OCI-LY7 (cell line): ENCODE measurements around the gene MUC20. TPM values are rescaled to one million over a fixed set of nuclear protein-coding genes. Genes with fewer than 3 reads are reported as not detected.

Experiments
- BruUV-seq: library from RNA; stranded (reverse); fragments of 400-500 nt; replicated peaks from 2 replicates; lab custom pipeline; 2021; lab: Mats Ljungman, UMichigan
- CTCF ChIA-PET: fragments of 300-600 bp; sonication (Branson Sonifier 250); formaldehyde crosslinking; loops from one replicate; lab custom pipeline; 2022; ENCODE audit warnings: antibody characterized with exemption; ENCODE audit not compliant: unreplicated experiment; lab: Charles Lee
- POLR2A ChIA-PET: fragments of 300-600 bp; sonication (Branson Sonifier 250); formaldehyde crosslinking; loops from one replicate; lab custom pipeline; 2022; ENCODE audit warnings: antibody characterized with exemption; lab: Charles Lee
- DNase-seq: peaks from one replicate; pipeline ENCODE4 v3.0.0-alpha.2; 2015; ENCODE audit warnings: low spot score
- H2AFZ ChIP-seq: fragments of 200-600 bp; sonication (generic), shearing (Covaris generic); 2 replicates; pipeline ENCODE4 v1.6.1; 2014; ENCODE audit warnings: mild to moderate bottlenecking, antibody characterized with exemption, low read length, moderate library complexity
- H3K27ac ChIP-seq: fragments of 200-600 bp; sonication (generic); 2 replicates; pipeline ENCODE4 v1.5.1; 2014; ENCODE audit warnings: mixed run types, low read depth, mild to moderate bottlenecking, moderate library complexity, low read length, inconsistent platforms; ENCODE audit not compliant: poor library complexity, severe bottlenecking
- H3K36me3 ChIP-seq: fragments of 200-600 bp; sonication (generic); 2 replicates; pipeline ENCODE4 v1.6.1; 2014; ENCODE audit warnings: mild to moderate bottlenecking, antibody characterized with exemption, low read length, moderate library complexity, mixed read lengths; ENCODE audit not compliant: insufficient read depth
- H3K4me1 ChIP-seq: fragments of 200-600 bp; sonication (generic); 2 replicates; pipeline ENCODE4 v1.5.1; 2014; ENCODE audit warnings: mild to moderate bottlenecking, low read length; ENCODE audit not compliant: insufficient read depth, poor library complexity, severe bottlenecking
- H3K4me2 ChIP-seq: fragments of 200-600 bp; sonication (generic); 2 replicates; pipeline ENCODE4 v1.6.1; 2014; ENCODE audit warnings: mild to moderate bottlenecking, low read length
- H3K4me3 ChIP-seq: fragments of 200-600 bp; sonication (generic); 2 replicates; pipeline ENCODE4 v1.5.1; 2014; ENCODE audit warnings: mild to moderate bottlenecking, low read depth, low read length; ENCODE audit not compliant: poor library complexity, severe bottlenecking
- H3K79me2 ChIP-seq: fragments of 200-600 bp; sonication (generic); 2 replicates; pipeline ENCODE4 v1.6.1; 2016; ENCODE audit warnings: low read depth, mild to moderate bottlenecking, low read length, moderate library complexity, mixed read lengths; ENCODE audit not compliant: insufficient read depth
- H3K9me2 ChIP-seq: fragments of 200-600 bp; sonication (generic); 2 replicates; pipeline ENCODE4 v1.6.1; 2016; ENCODE audit warnings: mild to moderate bottlenecking, low read length, mixed read lengths; ENCODE audit not compliant: insufficient read depth
- H3K9me3 ChIP-seq: fragments of 200-600 bp; sonication (generic); 2 replicates; pipeline ENCODE4 v1.6.1; 2014; ENCODE audit warnings: mild to moderate bottlenecking, mixed run types, low read length, mixed read lengths
- H4K20me1 ChIP-seq: fragments of 200-600 bp; sonication (generic); 2 replicates; pipeline ENCODE4 v1.6.1; 2014; ENCODE audit warnings: mild to moderate bottlenecking, antibody characterized with exemption, low read length, moderate library complexity, mixed read lengths; ENCODE audit not compliant: insufficient read depth
- EZH2phosphoT487 ChIP-seq: fragments of 200-600 bp; sonication (generic); IDR thresholded peaks from 2 replicates; pipeline ENCODE4 v1.6.1; 2018; ENCODE audit warnings: low read depth, borderline replicate concordance, mild to moderate bottlenecking, mixed run types, antibody characterized with exemption, low read length, moderate library complexity, mixed read lengths
- intact Hi-C: fragments of 100-400 bp; cut with micrococcal nuclease; formaldehyde crosslinking; loops from one replicate; pipeline ENCODE4 v1.10.0; 2022; ENCODE audit not compliant: unreplicated experiment
- total RNA-seq, 2 experiments: library from RNA; depleted of rRNA in 1 of 2; stranded (reverse); fragments of >200 nt in 1 of 2; shearing (Covaris generic) in 1 of 2; gene quantifications; 2 replicates each; pipeline ENCODE4 v1.2.3, GENCODE V29; 2014 to 2022
- TF ChIP-seq, protein P1 (sequence below): fragments of 200-600 bp; sonication (generic); conservative IDR thresholded peaks from 2 replicates; pipeline ENCODE4 v1.5.1; 2014; ENCODE audit warnings: mild to moderate bottlenecking, antibody characterized with exemption, low read length, moderate library complexity, mixed read lengths

Gene MUC20
- total RNA-seq, 2 experiments from 2014 or later: 0.40 to 1.1 TPM

DNA sequence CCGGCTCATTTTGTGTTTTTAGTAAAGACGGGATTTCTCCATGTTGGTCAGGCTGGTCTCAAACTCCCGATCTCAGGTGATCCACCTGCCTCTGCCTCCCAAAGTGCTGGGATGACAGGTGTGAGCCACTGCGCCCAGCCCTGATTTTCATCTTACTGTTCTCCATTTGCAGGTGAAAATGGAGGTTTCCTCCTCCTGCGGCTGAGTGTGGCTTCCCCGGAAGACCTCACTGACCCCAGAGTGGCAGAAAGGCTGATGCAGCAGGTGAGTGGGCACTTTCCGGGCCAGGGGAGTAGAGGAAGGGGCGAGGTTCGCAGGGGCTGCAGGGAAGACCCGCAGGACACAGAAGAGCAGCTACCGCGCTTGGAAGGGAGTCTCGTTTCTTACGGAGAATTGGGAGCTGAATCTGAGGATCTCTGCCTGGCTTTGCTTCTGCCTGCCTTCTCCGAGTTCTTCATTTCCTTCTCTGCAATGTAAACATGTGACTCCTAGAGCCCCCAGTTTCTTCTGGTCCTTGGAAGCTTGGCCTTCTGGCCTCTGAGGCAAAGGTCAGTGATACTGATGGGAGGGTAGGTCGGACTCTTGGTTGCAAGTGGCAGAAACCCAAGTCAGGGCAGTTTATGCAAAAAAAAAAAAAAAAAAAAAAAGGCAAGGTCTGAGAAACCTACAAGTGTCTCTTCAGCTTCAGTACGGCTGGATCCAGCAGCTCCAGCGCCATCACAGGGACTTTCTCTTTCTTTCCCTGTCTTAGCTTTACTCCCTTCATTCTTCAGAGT lies 8.9 kb downstream of the MUC20 start:
- Histone ChIP-seq H3K9me2 (no peaks in the 10 kb centered on the region), H4K20me1 (no peaks in the 10 kb centered on the region), H3K27ac (no peak overlapping the region), H3K79me2 (no peaks in the 10 kb centered on the region), H3K4me2 (no peak overlapping the region), H3K4me3 (no peak overlapping the region), H3K9me3 (no peaks in the 10 kb centered on the region), H2AFZ (no peak overlapping the region), H3K36me3 (no peaks in the 10 kb centered on the region), H3K4me1 (no peaks in the 10 kb centered on the region)
- CTCF ChIA-PET: no interaction called here
- intact Hi-C loops: no loop called here
- POLR2A ChIA-PET: interaction anchor here (0.6 to 0.7 kb wide), 3 partner anchors 30 to 168 kb away, joined by 3 read pairs; no protein-coding TSS in a partner anchor
- no peak for DNase-seq
- no peak for TF ChIP-seq EZH2phosphoT487
- TF ChIP-seq, protein P1, sequence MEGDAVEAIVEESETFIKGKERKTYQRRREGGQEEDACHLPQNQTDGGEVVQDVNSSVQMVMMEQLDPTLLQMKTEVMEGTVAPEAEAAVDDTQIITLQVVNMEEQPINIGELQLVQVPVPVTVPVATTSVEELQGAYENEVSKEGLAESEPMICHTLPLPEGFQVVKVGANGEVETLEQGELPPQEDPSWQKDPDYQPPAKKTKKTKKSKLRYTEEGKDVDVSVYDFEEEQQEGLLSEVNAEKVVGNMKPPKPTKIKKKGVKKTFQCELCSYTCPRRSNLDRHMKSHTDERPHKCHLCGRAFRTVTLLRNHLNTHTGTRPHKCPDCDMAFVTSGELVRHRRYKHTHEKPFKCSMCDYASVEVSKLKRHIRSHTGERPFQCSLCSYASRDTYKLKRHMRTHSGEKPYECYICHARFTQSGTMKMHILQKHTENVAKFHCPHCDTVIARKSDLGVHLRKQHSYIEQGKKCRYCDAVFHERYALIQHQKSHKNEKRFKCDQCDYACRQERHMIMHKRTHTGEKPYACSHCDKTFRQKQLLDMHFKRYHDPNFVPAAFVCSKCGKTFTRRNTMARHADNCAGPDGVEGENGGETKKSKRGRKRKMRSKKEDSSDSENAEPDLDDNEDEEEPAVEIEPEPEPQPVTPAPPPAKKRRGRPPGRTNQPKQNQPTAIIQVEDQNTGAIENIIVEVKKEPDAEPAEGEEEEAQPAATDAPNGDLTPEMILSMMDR: no peak
- BruUV-seq: no TSS peak

- Histone ChIP-seq H2AFZ (no peak overlapping the region), H3K4me1 (no peaks in the 10 kb centered on the region), H3K4me2 (no peak overlapping the region), H3K27ac (no peak overlapping the region), H3K9me2 (no peaks in the 10 kb centered on the region), H3K36me3 (no peaks in the 10 kb centered on the region), H4K20me1 (no peaks in the 10 kb centered on the region), H3K79me2 (no peaks in the 10 kb centered on the region), H3K9me3 (no peaks in the 10 kb centered on the region), H3K4me3 (no peak overlapping the region)
- TF ChIP-seq, protein P1: no peak
- no peak for TF ChIP-seq EZH2phosphoT487
- no peak for DNase-seq
- intact Hi-C loops: no loop called here
- POLR2A ChIA-PET: no interaction called here
- no TSS peak for BruUV-seq
- CTCF ChIA-PET: no interaction called here
Measured at GRCh38 chr3:195731356-195731905, 10.7 kb downstream of the MUC20 start.

- H3K36me3 ChIP-seq: no peaks in the 10 kb centered on the region
- no peak overlapping the region for H3K4me3 ChIP-seq
- BruUV-seq: no TSS peak
- H3K9me3 ChIP-seq: no peaks in the 10 kb centered on the region
- no peaks in the 10 kb centered on the region for H3K79me2 ChIP-seq
- H3K4me2 ChIP-seq: no peak overlapping the region
- H3K9me2 ChIP-seq: no peaks in the 10 kb centered on the region
- CTCF ChIA-PET: no interaction called here
- no peak overlapping the region for H2AFZ ChIP-seq
- no peaks in the 10 kb centered on the region for H4K20me1 ChIP-seq
- no peak for DNase-seq
- intact Hi-C loops: no loop called here
- H3K4me1 ChIP-seq: no peaks in the 10 kb centered on the region
- POLR2A ChIA-PET: no interaction called here
- TF ChIP-seq, protein P1: no peak
- TF ChIP-seq EZH2phosphoT487: no peak
- H3K27ac ChIP-seq: no peak overlapping the region
Measured at GRCh38 chr3:195732940-195733339, 12.2 kb downstream of the MUC20 start.
